COR-L47 (cell line): ENCODE data around the gene FAAH.
A peak's percentile ranks its signal among the peaks of the same experiment; 100 is the strongest.
"Not testable (repeated sequence)": the region's sequence is repeated elsewhere in the genome, so short reads cannot be mapped to it uniquely, and the experiment has no call there.

Experiments
- DNase-seq: peaks from one replicate; lab custom pipeline; 2025; lab: John Stamatoyannopoulos, UW

Gene FAAH

DNA sequence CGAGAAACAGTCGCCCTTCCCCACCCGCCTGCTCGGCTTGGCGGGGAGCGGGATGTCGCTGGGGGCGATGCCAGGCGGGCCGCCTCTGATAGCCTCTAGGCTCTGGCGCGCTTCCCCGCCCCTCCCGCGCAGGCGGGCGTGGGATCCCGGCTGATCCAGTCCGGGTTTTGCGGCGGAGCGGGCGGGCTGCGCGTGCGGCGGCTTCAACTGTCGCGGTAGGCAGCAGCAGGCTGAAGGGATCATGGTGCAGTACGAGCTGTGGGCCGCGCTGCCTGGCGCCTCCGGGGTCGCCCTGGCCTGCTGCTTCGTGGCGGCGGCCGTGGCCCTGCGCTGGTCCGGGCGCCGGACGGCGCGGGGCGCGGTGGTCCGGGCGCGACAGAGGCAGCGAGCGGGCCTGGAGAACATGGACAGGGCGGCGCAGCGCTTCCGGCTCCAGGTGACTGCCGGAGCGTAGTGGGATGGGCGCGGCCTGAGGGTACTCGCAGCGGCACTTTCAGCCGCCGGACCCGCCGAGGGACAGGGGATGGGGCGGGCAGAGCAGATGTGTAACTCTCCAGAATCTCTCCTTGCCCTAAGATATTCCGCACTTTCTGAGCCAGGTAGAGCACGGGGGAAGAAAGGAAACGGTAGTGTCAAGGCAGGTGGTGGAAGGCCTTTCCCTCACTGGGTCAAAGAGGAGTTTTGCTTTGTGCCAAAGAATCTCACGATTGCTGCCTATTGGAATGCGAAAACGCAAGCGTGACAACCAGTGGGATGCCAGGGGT is at the start of gene FAAH:
FAAH (plus strand) TSS at position 210 of the 764 bp plus-strand sequence; CDS start at position 242, 32 bp downstream.
- peak; percentile 42 for DNase-seq

DNA sequence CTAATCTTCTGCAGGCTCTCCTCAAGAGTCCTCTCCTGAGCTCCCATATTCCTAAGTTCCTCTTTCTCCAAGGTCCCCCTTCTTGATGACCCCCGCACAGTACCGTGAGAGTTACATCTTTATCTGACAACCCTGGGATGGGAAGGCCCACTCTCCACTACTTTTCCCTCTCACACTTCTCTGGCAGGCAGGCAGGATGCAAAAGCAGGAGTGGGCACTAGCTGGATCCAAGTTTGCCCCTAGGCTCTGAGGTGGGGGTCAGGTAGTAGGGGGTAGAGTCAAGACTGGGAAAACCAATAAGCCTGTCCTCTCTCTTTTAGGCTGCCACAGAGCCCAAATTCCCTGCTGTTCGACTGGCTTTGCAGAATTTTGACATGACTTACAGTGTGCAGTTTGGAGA is 49.6 kb upstream of the FAAH start:
- DNase-seq: no peak

DNA sequence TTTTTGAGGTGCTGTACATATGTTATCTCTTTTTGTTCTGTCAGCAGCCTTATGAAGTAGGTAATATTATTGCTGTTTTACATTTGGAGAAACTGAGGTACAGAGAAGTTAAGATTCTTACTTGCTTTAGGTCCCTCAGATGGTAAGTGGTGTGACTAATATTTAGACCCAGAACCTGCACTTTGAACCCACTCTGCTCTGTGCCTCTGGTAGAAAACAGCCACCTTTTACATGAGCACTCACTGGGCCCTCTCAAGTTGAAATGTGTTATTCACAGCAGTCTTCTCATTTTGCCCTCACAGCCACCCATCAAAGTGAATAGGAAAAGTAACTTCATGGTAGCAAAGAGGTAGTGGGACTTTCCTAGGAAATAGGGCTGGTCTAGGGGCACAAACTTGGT is 48.8 kb upstream of the FAAH start:
- DNase-seq: no peak

GRCh38 chr1:46352363-46352762 is 41.8 kb upstream of the FAAH start:
- DNase-seq: no peak

DNA sequence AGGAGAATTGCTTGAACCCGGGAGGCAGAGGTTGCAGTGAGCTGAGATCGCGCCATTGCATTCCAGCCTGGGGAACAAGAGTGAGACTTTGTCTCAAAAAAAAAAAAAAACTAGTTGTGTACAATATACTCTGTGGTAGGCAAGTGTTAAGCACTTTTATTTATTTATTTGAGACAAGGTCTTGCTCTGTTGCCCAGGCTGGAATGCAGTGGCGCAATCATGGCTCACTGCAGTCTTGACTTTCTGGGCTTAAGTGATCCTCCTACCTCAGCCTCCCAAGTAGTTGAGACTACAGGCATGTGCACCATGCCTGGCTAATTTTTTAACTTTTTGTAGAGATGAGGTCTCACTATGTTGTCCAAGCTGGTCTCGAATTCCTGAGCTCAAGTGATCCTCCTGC is 38.2 kb upstream of the FAAH start:
- not testable (repeated sequence) for DNase-seq

GRCh38 chr1:46362158-46362557 is 32.0 kb upstream of the FAAH start:
- DNase-seq: no peak

DNA sequence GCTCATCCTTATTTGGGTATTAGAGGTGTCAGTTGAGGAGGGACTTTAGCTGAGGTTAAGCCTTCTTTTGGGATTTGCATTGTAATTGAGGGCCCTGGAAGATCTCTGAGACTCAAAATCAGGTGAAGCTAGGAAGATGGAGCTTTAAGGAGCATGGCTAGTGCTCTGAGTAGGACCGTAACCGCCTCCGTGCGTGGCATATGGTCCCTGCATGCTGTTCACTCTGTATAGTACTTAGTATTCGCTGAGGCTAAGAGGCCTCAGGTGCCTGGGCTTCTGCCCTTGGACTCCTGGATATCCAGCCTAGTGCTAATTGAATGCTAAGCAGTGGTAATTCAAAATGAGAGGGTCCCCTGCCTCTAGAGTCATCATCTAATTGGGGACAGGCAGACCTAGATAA is 31.0 kb upstream of the FAAH start:
- no peak for DNase-seq

DNA sequence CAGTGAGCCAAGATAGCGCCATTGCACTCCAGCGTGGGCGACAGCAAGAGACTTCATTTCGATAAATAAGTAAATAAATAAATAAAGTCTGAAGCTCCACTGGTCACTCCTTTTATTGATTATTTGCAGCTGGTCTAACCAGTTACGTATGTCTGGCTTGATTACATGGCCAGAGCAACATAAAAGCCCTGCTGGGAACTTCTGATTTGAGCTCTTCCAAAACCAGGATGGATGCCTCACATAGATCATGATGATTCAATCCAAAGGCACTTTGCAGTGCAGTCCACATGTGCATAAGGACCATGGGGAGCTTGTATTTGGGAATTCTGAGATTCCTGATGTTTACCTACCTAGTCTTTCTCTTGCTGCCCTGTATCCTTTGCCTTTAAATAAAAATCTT is 29.5 kb upstream of the FAAH start:
- no peak for DNase-seq

DNA sequence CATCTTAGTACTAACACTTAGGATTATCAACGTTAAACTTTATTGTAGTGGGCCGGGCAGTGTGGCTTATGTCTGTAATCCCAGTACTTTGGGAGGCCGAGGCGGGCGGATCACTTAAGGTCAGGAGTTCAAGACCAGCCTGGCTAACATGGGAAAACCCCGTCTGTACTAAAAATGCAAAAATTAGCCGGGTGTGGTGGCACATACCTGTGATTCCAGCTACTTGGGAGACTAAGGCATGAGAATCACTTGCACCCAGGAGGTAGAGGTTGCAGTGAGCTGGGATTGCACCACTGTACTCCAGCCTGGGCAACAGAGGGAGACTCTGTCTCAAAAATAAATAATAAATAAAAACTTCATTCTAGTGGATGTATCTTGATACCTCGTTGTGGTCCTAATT is 28.3 kb upstream of the FAAH start:
- not testable (repeated sequence) for DNase-seq

- no peak for DNase-seq
These were observed 27.0 kb upstream of the FAAH start for GRCh38 chr1:46367072-46367471.

DNA sequence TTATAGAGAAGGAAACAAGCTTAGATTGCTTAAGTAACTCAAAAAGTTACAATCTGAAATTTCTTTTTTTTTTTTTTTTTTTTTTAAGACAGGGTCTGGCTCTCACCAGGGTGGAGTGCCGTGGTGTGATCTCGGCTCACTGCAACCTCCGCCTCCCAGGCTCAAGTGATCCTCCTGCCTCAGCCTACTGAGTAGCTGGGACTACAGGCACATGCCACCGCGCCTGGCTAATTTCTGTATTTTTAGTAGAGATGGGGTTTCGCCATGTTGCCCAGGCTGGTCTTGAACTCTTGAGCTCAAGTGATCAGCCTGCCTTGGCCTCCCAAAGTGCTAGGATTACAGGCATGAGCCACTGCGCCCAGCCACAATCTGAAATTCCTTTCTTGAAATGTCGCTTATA is 26.4 kb upstream of the FAAH start:
- DNase-seq: not testable (repeated sequence)

- DNase-seq: no peak
These were observed 25.3 kb upstream of the FAAH start for GRCh38 chr1:46368791-46369190.

DNA sequence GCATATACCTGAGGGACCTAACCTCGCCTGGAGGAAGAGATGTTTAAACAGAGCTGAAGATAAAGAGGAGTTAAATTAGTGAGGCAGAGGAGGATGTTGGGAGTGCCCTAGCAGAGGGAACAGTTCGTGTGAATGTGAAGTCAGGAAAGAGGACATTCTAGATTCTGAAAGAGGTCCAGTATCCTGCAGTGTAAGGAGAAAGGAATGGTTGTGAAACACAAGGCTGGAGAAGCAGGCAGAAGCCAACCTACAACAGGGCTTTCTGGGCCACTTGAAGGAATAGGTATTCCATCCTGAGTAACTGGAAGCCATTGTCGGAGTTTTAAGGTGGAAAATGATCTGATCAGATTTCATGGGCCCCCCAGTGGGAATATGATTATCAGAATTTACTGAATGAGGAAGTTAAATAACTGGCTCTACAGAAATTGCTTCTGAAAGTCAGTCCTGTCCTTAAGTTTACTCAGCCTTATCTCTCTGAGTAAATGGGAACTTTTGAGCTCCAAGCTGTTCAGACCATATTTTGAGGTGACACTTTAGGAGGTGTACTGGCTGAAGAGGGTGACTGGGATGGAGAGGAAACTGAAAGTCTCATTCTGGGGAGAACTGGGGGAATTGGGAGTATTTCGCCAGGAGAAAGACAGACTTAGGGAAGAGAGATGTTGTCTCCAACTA is 24.4 kb upstream of the FAAH start:
- DNase-seq: no peak

DNA sequence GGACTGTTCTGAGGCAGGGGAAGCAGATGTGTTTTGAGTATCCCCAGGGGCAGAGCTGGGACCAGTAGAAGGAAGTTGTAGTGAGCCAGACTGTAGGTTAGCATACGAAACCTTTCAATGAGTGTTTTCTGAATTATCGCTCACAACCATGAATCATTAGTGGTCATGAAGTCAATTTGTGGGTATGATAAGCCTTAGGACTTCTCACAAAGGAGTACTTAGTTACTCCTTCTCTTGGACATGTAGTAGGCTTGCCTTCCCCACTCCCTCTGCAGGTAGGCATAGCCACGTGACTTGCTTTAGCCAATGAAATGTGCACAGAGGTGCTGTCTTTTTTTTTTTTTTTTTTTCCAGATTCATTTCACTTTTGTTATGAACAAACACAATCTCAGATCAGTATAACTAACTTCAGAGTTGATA is 23.9 kb upstream of the FAAH start:
- no peak for DNase-seq

DNA sequence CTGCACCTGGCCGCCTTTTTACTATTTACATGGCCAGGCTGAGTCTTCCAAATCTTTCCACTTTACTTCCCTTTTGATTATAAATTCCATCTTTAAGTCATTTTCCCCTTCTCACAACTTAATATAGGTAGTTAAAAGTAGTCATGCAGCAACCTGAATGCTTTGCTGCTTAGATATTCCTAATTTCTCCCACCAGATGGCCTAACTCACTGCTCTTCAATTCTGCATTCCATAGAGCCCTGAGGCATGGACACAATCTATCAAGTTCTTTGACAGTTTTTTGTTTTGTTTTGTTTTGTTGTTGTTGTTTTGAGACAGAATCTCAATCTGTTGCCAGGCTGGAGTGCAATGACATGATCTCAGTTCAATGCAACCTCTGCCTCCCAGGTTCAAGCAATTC is 21.7 kb upstream of the FAAH start:
- no peak for DNase-seq

DNA sequence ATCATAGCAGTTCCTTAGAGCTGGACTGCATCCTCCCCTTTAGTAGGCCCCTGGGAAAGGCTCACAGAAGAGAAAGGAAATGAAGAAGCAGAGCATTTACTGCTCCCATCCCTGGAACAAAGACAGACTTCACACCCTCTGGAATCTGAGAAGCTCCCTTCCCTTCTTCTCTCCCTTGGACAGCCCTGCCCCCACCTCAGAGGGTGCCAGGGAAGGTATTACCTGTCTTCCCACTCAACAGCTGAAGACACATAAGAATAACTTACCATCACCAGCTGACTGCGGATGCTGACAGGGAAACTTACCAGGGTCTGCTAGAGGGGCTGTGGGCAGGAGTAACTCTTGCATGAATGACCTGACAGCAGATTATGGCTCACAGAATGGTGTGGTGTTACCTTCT is 14.1 kb upstream of the FAAH start:
- no peak for DNase-seq

DNA sequence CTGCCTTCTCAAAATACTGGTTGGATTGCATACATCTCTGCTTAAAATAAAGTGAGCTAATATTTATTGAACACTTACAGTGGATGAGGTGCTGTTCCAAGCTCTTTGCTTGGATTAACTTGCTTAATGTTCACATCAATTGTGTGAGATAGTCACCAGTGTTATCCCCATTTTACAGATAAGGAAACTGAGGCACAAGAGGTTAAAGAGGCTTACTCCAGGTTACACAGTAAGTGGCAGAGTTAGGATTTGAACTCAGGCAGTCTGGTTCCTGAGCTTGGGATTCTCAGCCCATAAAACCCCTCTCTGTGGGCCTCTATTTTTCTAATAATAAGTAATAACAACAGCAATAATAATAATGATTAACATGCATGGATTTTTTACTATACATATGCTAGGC is 13.6 kb upstream of the FAAH start:
- no peak for DNase-seq

GRCh38 chr1:46393510-46393909 is 607 bp upstream of the FAAH start:
- DNase-seq: no peak

DNA sequence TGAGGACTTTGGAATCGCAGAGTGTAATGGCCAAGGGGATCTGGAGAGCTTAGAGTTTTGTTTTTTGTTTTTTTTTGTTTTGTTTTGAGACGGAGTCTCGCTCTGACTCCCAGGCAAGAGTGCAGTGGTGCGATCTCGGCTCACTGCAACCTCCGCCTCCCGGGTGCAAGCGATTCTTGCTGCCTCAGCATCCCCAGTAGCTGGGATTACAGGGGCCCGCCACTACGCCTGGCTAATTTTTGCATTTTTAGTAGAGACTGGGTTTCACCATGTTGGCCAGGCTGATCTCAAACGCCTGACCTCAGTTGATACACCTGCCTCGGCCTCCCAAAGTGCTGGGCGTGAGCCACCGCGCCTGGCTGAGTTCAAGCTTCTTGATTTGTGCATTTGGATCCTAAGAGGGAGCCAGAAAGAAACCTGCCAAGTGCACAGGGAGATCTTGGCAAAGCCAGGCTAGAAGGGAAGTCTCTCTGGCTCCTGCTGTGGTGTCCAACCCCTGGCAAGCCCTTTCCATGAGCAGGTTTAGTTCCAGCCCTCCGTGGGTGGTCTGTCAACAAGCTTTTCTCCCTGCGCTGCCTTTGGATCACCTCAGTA is 852 bp downstream of the FAAH start:
- peak; percentile 4 for DNase-seq

DNA sequence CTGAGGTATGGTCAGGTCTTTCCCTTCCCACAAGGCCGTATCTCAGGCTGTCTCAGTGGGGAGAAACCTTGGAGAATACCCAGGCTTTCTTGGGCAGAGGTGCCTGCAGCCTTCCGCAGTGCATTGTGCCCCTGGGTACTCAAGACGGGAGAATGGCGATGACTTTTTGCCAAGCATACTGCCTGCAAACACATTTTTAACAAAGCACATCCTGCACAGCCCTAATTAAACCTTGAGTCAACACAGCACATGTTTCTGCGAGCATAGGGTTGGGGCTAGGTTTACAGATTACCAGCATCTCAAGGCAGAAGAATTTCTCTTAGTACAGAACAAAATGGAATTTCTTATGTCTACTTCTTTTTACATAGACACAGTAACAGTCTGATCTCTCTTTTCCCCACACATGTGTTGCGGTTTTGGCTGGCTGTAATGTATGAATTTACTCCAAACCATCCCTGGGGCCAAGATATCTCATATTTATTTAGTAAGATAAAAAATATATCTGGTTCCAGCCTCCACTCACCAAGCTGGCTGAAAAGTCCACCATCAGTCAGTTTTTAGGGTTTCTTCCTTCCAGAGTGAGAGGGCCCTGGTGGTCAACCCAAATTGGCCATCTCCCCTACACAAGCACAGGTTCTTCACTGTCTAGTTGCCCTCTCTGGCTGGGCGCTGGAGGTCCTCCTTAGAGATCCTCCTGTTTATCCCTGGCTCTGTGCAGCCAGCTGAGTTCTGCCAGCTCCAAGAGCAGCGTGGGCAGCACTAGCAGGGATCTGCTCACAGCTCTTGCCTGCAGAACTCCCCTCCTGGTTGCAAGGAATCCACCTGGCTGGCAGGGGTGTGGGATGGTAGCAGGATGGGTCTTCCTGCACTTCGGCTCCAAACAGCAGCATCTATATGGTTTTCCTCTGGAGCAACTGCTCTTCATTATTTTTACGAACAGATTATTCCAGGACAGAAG is 2.6 kb downstream of the FAAH start:
- peak; percentile 18 for DNase-seq

- DNase-seq: no peak
These were observed 5.2 kb downstream of the FAAH start for GRCh38 chr1:46399307-46399706.

DNA sequence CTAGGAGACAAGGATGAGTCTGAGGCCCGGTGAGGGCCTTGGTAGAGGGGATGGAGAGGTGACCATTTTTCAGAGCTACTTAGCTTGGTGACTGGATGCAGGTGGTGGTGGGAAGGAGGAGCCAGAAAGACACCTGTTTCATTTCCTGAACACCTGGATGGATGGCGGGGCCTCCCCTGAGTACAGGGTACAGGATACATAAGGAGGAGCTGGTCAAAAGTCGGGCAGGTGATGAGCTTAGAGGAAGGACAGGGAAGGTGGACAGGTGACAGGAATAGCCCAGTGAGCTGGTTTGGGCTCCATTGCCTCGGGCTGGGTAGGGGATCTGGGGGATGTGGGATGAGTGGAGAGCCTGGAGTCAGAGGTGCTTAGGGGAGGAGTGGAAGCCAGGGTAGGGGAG is 6.3 kb downstream of the FAAH start:
- peak; percentile 3 for DNase-seq
